GM21723 (cell line): Measurements from ENCODE around the gene ZNF628.

Experiments used
- ATAC-seq: cut with Tn5 transposase; IDR thresholded peaks from one replicate; pipeline ENCODE4 v1.9.1; 2021; ENCODE audit warnings: mild to moderate bottlenecking, moderate library complexity; ENCODE audit not compliant: unreplicated experiment

Gene ZNF628

GRCh38 chr19:55527197-55528029 lies 51.0 kb downstream of the ZNF628 start:
- ATAC-seq, result no peak

- no peak for ATAC-seq
Observed at GRCh38 chr19:55528030-55528803, 51.8 kb downstream of the ZNF628 start.

GRCh38 chr19:55529636-55530234 lies 53.3 kb downstream of the ZNF628 start:
- ATAC-seq, result no peak

GRCh38 chr19:55530996-55531395 lies 54.6 kb downstream of the ZNF628 start:
- ATAC-seq, result no peak
